Glutamatergic neuron (in vitro differentiated cells): ENCODE data around the gene PLEKHM2. TPM values are rescaled to one million over a fixed set of nuclear protein-coding genes. Genes with fewer than 3 reads are reported as not detected.

ENCODE experiments used
- DNase-seq: peaks from one replicate; pipeline ENCODE4 v3.0.0; 2022
- H3K27ac Mint-ChIP-seq: one replicate; pipeline ENCODE4 v1.8.0; 2020; ENCODE audit warnings: mild to moderate bottlenecking, mixed read lengths, inconsistent platforms; ENCODE audit not compliant: unreplicated experiment
- H3K27me3 Mint-ChIP-seq: one replicate; pipeline ENCODE4 v1.8.0; 2020; ENCODE audit warnings: mild to moderate bottlenecking, moderate library complexity, mixed read lengths, inconsistent platforms; ENCODE audit not compliant: unreplicated experiment
- H3K36me3 Mint-ChIP-seq: one replicate; pipeline ENCODE4 v1.8.0; 2020; ENCODE audit warnings: mild to moderate bottlenecking, mixed read lengths, inconsistent platforms; ENCODE audit not compliant: unreplicated experiment
- H3K4me1 Mint-ChIP-seq: one replicate; pipeline ENCODE4 v1.8.0; 2020; ENCODE audit warnings: mild to moderate bottlenecking, low read depth, mixed read lengths, inconsistent platforms; ENCODE audit not compliant: unreplicated experiment
- H3K4me3 Mint-ChIP-seq: one replicate; pipeline ENCODE4 v1.8.0; 2020; ENCODE audit warnings: mild to moderate bottlenecking, mixed read lengths, inconsistent platforms; ENCODE audit not compliant: unreplicated experiment
- H3K9me3 Mint-ChIP-seq: one replicate; pipeline ENCODE4 v1.8.0; 2020; ENCODE audit warnings: mild to moderate bottlenecking, moderate library complexity, mixed read lengths, inconsistent platforms; ENCODE audit not compliant: unreplicated experiment
- CTCF ChIP-seq: fragments of 200-600 bp; sonication (generic); IDR thresholded peaks from one replicate; pipeline ENCODE4 v1.5.0; 2021; ENCODE audit not compliant: partially characterized antibody, unreplicated experiment
- total RNA-seq: library from RNA; stranded (reverse); fragmentation: NEBNext Ultra II Directional; extraction: Animal tissue kit (Norgen Biotek cat#: 25700); gene quantifications from one replicate; pipeline ENCODE4 v1.2.1, GENCODE V29; 2021; ENCODE audit not compliant: unreplicated experiment

PLEKHM2 gene
- total RNA-seq, 1 donor from 2014 or later, result 66.9 TPM

DNA sequence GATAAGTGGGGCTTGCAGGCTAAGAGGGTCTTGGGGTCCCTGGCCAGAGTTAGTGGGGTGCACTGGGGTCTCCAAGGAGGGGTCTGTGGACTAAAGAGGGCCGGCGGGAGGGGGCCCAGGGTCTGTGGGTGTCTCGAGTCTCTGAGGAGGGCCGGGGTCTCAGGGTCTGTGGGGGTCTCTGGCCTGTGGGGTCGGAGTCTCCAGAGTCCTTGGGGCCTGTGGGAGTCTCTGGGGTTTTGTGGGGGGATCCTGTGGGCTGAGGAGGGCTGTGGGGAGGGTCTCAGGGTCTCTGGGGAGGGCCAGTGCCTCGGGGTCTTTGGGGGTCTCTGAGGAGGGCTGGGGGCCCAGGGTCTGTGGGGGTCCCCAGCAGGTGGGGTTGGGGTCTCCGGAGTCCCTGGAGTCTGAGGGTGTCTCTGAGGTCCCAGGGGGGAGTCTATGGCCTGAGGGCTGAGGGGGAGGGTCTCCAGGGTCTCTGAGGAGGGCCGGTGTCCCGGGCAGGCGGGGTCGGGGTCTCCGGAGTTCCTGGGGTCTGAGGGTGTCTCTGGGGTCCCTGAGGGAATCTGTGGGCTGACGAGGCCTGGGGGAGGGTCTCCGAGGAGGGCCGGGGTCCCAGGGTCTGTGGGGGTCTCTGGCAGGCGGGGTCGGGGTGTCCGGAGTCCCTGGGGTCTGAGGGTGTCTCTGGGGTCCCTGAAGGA, 628 bp upstream of the PLEKHM2 start:
- Mint-ChIP-seq H3K27ac (peak overlapping the region; percentile 17), H3K4me1 (peaks cover 11% of the 10 kb centered on the region), H3K36me3 (no peaks in the 10 kb centered on the region), H3K4me3 (peak overlapping the region; percentile 79), H3K9me3 (peaks cover 4% of the 10 kb centered on the region), H3K27me3 (peaks cover 9% of the 10 kb centered on the region)
- DNase-seq, result no peak
- no peak for TF ChIP-seq CTCF

DNA sequence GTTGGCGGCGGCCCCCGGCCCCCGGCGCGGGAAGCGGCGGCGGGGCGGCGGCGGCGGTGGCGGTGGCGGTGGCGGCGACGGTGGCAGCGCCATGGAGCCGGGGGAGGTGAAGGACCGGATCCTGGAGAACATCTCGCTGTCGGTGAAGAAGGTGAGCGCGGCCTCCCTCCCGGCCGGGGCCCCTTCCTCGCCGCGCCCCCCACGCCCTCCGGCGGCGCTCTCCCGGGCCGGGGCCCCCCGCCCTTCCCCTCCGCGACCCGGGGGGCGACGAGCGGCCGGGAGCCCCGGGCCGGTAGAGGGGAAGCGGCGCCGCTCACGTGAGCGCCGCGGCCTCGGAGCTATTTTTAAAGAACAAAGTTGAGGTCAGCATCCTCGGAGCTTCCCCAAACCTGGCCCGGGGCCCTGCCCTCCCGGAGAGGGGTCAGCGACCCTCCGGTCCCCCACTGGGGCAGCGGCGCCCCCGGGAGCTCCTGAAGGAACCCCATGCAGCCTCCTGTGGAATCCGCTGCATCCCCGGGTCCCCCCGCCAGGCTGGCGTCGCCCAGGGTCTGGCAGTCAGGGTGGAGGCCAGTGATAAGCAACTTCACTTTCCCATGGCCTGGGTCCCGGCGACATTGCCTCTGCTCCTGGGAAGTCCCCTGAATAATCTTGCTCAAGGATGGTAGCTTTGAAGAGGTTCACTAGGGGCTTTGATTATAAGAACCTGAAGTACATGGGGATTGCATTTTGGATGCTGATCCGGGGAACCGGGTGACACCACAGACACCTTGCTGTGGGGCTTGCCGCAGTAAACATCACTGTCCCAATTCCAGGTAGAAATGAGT, 560 bp downstream of the PLEKHM2 start:
- H3K9me3 Mint-ChIP-seq, result peaks cover 4% of the 10 kb centered on the region
- TF ChIP-seq CTCF, result no peak
- H3K27me3 Mint-ChIP-seq, result peaks cover 9% of the 10 kb centered on the region
- peaks cover 11% of the 10 kb centered on the region for H3K4me1 Mint-ChIP-seq
- peak; percentile 65 for DNase-seq
- H3K4me3 Mint-ChIP-seq, result peak overlapping the region; percentile 92
- H3K27ac Mint-ChIP-seq, result peak overlapping the region; percentile 91
- no peaks in the 10 kb centered on the region for H3K36me3 Mint-ChIP-seq

GRCh38 chr1:15685820-15686219, 1.7 kb downstream of the PLEKHM2 start:
- H3K27me3 Mint-ChIP-seq, result peaks cover 9% of the 10 kb centered on the region
- TF ChIP-seq CTCF, result no peak
- H3K4me1 Mint-ChIP-seq, result peaks cover 15% of the 10 kb centered on the region
- DNase-seq, result no peak
- no peaks in the 10 kb centered on the region for H3K36me3 Mint-ChIP-seq
- H3K27ac Mint-ChIP-seq, result no peak overlapping the region
- peaks cover 4% of the 10 kb centered on the region for H3K9me3 Mint-ChIP-seq
- H3K4me3 Mint-ChIP-seq, result peak overlapping the region; percentile 92

DNA sequence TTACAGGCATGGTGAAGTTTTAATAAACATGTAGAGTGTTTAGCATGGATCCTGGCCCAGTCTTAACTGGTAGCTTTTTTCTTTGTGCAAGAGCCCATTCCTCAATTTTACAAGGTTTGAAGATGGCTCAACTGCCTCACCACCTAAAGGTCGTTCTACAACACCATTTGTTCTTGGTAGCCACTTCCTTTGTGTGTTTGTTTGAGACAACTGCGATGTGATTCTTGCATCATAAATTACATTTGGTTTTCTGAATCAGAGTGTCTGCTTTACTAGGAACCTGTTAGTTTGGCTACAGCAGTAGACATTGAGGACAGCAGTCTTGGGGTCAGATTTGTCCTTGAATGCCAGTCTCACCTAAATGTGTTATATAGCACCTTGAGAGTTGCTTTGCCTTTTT, 3.3 kb downstream of the PLEKHM2 start:
- peaks cover 10% of the 10 kb centered on the region for H3K27me3 Mint-ChIP-seq
- no peak for DNase-seq
- no peak overlapping the region for H3K27ac Mint-ChIP-seq
- H3K36me3 Mint-ChIP-seq, result no peaks in the 10 kb centered on the region
- H3K4me3 Mint-ChIP-seq, result peak overlapping the region; percentile 20
- H3K9me3 Mint-ChIP-seq, result peaks cover 4% of the 10 kb centered on the region
- no peak for TF ChIP-seq CTCF
- H3K4me1 Mint-ChIP-seq, result peaks cover 23% of the 10 kb centered on the region

DNA sequence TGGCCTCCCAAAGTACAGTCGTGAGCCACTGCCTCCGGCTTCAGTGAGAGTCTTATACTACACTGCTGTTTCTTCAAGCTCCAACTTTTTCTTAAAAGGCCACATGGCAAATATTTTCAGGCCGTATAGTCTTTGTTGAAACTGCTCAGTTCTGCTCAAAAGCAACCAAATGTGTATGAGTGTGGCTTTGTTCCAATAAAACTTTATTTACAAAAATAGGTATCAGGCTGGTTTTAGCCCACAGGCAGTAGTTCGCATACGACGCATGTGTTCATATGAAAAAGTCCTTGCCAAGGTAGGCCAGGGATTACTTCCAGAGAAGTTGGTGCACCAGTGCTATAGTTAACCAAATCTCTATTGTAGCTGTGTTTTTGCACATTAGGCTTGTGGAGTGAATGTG, 6.2 kb downstream of the PLEKHM2 start:
- no peak for TF ChIP-seq CTCF

More for the DNA sequence above, 6.2 kb downstream of the PLEKHM2 start:
- Mint-ChIP-seq H3K9me3 (peaks cover 2% of the 10 kb centered on the region), H3K4me3 (no peak overlapping the region), H3K4me1 (peaks cover 26% of the 10 kb centered on the region), H3K36me3 (no peaks in the 10 kb centered on the region), H3K27me3 (peaks cover 4% of the 10 kb centered on the region), H3K27ac (no peak overlapping the region)
- DNase-seq, result no peak
